HepG2 (cell line): ENCODE measurements around the gene TRIM44.

ENCODE experiments used
- KLF13 ChIP-seq: sonication (generic); formaldehyde crosslinking; IDR thresholded peaks from 2 replicates; pipeline ENCODE4 v1.4.0; 2020; ENCODE audit warnings: mild to moderate bottlenecking, missing genetic modification reagents
- MATR3 ChIP-seq: sonication (generic); formaldehyde crosslinking; IDR thresholded peaks from 2 replicates; pipeline ENCODE4 v1.4.0; 2020; ENCODE audit warnings: missing genetic modification reagents
- ZNF784 ChIP-seq: sonication (generic); formaldehyde crosslinking; IDR thresholded peaks from 2 replicates; pipeline ENCODE4 v1.5.1; 2020; ENCODE audit warnings: missing genetic modification reagents, mild to moderate bottlenecking, borderline replicate concordance

GRCh38 chr11:35809561-35809960 lies 147.0 kb downstream of the TRIM44 start:
- TF ChIP-seq MATR3, result no peak
- TF ChIP-seq ZNF784, result no peak
- no peak for TF ChIP-seq KLF13 (CRISPR knock-in tag)
